Measurements from ENCODE around the gene MMP25.

MMP25 gene

GRCh38 chr16:3012246-3012645, 34.1 kb upstream of the MMP25 start:
- Histone ChIP-seq H3K4me3 (ENCODE audit: low read length, poor library complexity, severe bottlenecking) (no peak overlapping the region), H3K36me3 (ENCODE audit: insufficient read depth, low read length) (no peaks in the 10 kb centered on the region), H2AFZ (ENCODE audit: low read length) (no peak overlapping the region), H3K4me2 (ENCODE audit: low read depth, low read length, poor library complexity, severe bottlenecking) (no peak overlapping the region), H4K20me1 (ENCODE audit: insufficient read depth, low read length, poor library complexity, severe bottlenecking) (no peaks in the 10 kb centered on the region), H3K9ac (ENCODE audit: low read depth, low read length, poor library complexity, severe bottlenecking) (no peak overlapping the region), H3K79me2 (ENCODE audit: insufficient read depth, low read length) (no peaks in the 10 kb centered on the region), H3K9me3 (ENCODE audit: insufficient read depth, low read depth, low read length) (no peaks in the 10 kb centered on the region), H3K9me2 (replicated peaks; ENCODE audit: low read depth, low read length) (no peaks in the 10 kb centered on the region), H3K27me3 (ENCODE audit: insufficient read depth, low read length, poor library complexity, severe bottlenecking) (no peaks in the 10 kb centered on the region), H3F3A (ENCODE audit: low read depth) (no peaks in the 10 kb centered on the region; the same call in 1 of the 2 replicates), H3K4me1 (ENCODE audit: insufficient read depth, low read length, poor library complexity, severe bottlenecking) (peaks cover 15% of the 10 kb centered on the region)
- TF ChIP-seq EZH2phosphoT487 (IDR thresholded peaks at IDR 0.05; ENCODE audit: borderline replicate concordance) = no peak
- no peak for TF ChIP-seq CTCF (conservative IDR thresholded peaks at IDR 0.05; ENCODE audit: low read length)

- Histone ChIP-seq H3K27me3 (ENCODE audit: insufficient read depth, low read length, poor library complexity, severe bottlenecking) (no peaks in the 10 kb centered on the region), H3K79me2 (ENCODE audit: insufficient read depth, low read length) (no peaks in the 10 kb centered on the region), H3K9ac (ENCODE audit: low read depth, low read length, poor library complexity, severe bottlenecking) (no peak within 1 kb of the TSS), H3K9me2 (replicated peaks; ENCODE audit: low read depth, low read length) (no peaks in the 10 kb centered on the region), H3K4me2 (ENCODE audit: low read depth, low read length, poor library complexity, severe bottlenecking) (no peak within 1 kb of the TSS), H3K9me3 (ENCODE audit: insufficient read depth, low read depth, low read length) (no peaks in the 10 kb centered on the region), H3F3A (ENCODE audit: low read depth) (no peaks in the 10 kb centered on the region), H3K4me1 (ENCODE audit: insufficient read depth, low read length, poor library complexity, severe bottlenecking) (peaks cover 9% of the 10 kb centered on the region), H3K4me3 (ENCODE audit: low read length, poor library complexity, severe bottlenecking) (no peak within 1 kb of the TSS), H2AFZ (ENCODE audit: low read length) (no peak within 1 kb of the TSS), H4K20me1 (ENCODE audit: insufficient read depth, low read length, poor library complexity, severe bottlenecking) (no peaks in the 10 kb centered on the region), H3K36me3 (ENCODE audit: insufficient read depth, low read length) (no peaks in the 10 kb centered on the region)
- TF ChIP-seq EZH2phosphoT487 (IDR thresholded peaks at IDR 0.05; ENCODE audit: borderline replicate concordance) (no peak), CTCF (conservative IDR thresholded peaks at IDR 0.05; ENCODE audit: low read length) (no peak)
Observed at GRCh38 chr16:3012828-3013420, 33.4 kb upstream of the MMP25 start, which contains the start of gene CLDN9. TSS of gene CLDN9 (plus strand) at chr16:3012923. CDS start at chr16:3013363, 440 bp downstream.

GRCh38 chr16:3013491-3013951, 32.8 kb upstream of the MMP25 start:
- H3K27me3 ChIP-seq (ENCODE audit: insufficient read depth, low read length, poor library complexity, severe bottlenecking) = no peaks in the 10 kb centered on the region
- no peaks in the 10 kb centered on the region for H3K9me2 ChIP-seq (replicated peaks; ENCODE audit: low read depth, low read length)
- no peak overlapping the region for H3K4me2 ChIP-seq (ENCODE audit: low read depth, low read length, poor library complexity, severe bottlenecking)
- H3F3A ChIP-seq (ENCODE audit: low read depth) = no peaks in the 10 kb centered on the region
- peaks cover 4% of the 10 kb centered on the region for H3K4me1 ChIP-seq (ENCODE audit: insufficient read depth, low read length, poor library complexity, severe bottlenecking)
- H3K36me3 ChIP-seq (ENCODE audit: insufficient read depth, low read length) = no peaks in the 10 kb centered on the region
- no peak overlapping the region for H3K4me3 ChIP-seq (ENCODE audit: low read length, poor library complexity, severe bottlenecking)
- H3K9ac ChIP-seq (ENCODE audit: low read depth, low read length, poor library complexity, severe bottlenecking) = no peak overlapping the region
- no peaks in the 10 kb centered on the region for H3K79me2 ChIP-seq (ENCODE audit: insufficient read depth, low read length)
- no peak overlapping the region for H2AFZ ChIP-seq (ENCODE audit: low read length)
- H3K9me3 ChIP-seq (ENCODE audit: insufficient read depth, low read depth, low read length) = no peaks in the 10 kb centered on the region
- no peaks in the 10 kb centered on the region for H4K20me1 ChIP-seq (ENCODE audit: insufficient read depth, low read length, poor library complexity, severe bottlenecking)
- TF ChIP-seq CTCF (conservative IDR thresholded peaks at IDR 0.05; ENCODE audit: low read length) = no peak
- TF ChIP-seq EZH2phosphoT487 (IDR thresholded peaks at IDR 0.05; ENCODE audit: borderline replicate concordance) = no peak
